Smooth muscle cell (in vitro differentiated cells): ENCODE data around the gene LACC1. TPM values are rescaled to one million over a fixed set of nuclear protein-coding genes. Genes with fewer than 3 reads are reported as not detected.

Experiments used
- DNase-seq: peaks from one replicate; lab custom pipeline; 2025; ENCODE audit not compliant: unreplicated experiment; lab: John Stamatoyannopoulos, UW
- H2AFZ ChIP-seq: fragments of 200-600 bp; sonication (generic); 2 replicates; pipeline ENCODE4 v1.6.0; 2016; ENCODE audit warnings: antibody characterized with exemption, low read depth, mild to moderate bottlenecking
- H3F3A ChIP-seq: fragments of 200-600 bp; sonication (generic); 2 replicates; pipeline ENCODE4 v1.6.0; 2017; ENCODE audit warnings: antibody characterized with exemption, low read depth
- H3K27ac ChIP-seq: fragments of 200-600 bp; sonication (generic); 2 replicates; pipeline ENCODE4 v1.5.1; 2016; ENCODE audit warnings: low read depth, mild to moderate bottlenecking
- H3K27me3 ChIP-seq: fragments of 200-600 bp; sonication (generic); 2 replicates; pipeline ENCODE4 v1.6.1; 2016; ENCODE audit warnings: low read depth, mild to moderate bottlenecking
- H3K36me3 ChIP-seq: fragments of 200-600 bp; sonication (generic); 2 replicates; pipeline ENCODE4 v1.5.1; 2016; ENCODE audit warnings: low read depth
- H3K4me1 ChIP-seq: fragments of 200-600 bp; sonication (generic); 2 replicates; pipeline ENCODE4 v1.5.1; 2016; ENCODE audit warnings: low read depth
- H3K4me2 ChIP-seq: fragments of 200-600 bp; sonication (generic); 2 replicates; pipeline ENCODE4 v1.6.0; 2016; ENCODE audit warnings: mild to moderate bottlenecking
- H3K4me3 ChIP-seq: fragments of 200-600 bp; sonication (generic); 2 replicates; pipeline ENCODE4 v1.5.1; 2016; ENCODE audit warnings: mild to moderate bottlenecking
- H3K79me2 ChIP-seq: fragments of 200-600 bp; sonication (generic); 2 replicates; pipeline ENCODE4 v1.6.0; 2016; ENCODE audit warnings: low read depth, mild to moderate bottlenecking
- H3K9ac ChIP-seq: fragments of 200-600 bp; sonication (generic); 2 replicates; pipeline ENCODE4 v1.6.0; 2016; ENCODE audit warnings: low read depth
- H3K9me3 ChIP-seq: fragments of 200-600 bp; sonication (generic); replicated peaks from 2 replicates; pipeline ENCODE4 v1.5.1; 2016; ENCODE audit warnings: low read depth
- H4K20me1 ChIP-seq: fragments of 200-600 bp; sonication (generic); 2 replicates; pipeline ENCODE4 v1.6.0; 2016; ENCODE audit warnings: low read depth
- WGBS: methylation state at CpG from one replicate; pipeline ENCODE4 v1.1.7; 2016; ENCODE audit warnings: low lambda C conversion rate; 5-methylcytosine and 5-hydroxymethylcytosine counted together
- polyA plus RNA-seq: library from polyadenylated mRNA; unstranded; fragments of >200 nt; fragmentation: Nextera tagmentation; extraction: Ambion mirVana; gene quantifications from 2 replicates; pipeline ENCODE4 v1.2.1, GENCODE V29; 2016
- total RNA-seq: library from RNA; depleted of rRNA; stranded (reverse); fragments of >200 nt; gene quantifications from 2 replicates; pipeline ENCODE4 v1.2.3, GENCODE V29; 2014
- TF ChIP-seq, protein P1 (sequence below): fragments of 200-600 bp; sonication (generic); IDR thresholded peaks from 2 replicates; pipeline ENCODE4 v1.5.1; 2017; ENCODE audit warnings: borderline replicate concordance, mild to moderate bottlenecking, antibody characterized with exemption; ENCODE audit not compliant: insufficient read depth, poor library complexity, severe bottlenecking

The LACC1 gene
- total and polyA plus RNA-seq, 2 experiments from 2014 or later: 2.0 to 6.8 TPM

DNA sequence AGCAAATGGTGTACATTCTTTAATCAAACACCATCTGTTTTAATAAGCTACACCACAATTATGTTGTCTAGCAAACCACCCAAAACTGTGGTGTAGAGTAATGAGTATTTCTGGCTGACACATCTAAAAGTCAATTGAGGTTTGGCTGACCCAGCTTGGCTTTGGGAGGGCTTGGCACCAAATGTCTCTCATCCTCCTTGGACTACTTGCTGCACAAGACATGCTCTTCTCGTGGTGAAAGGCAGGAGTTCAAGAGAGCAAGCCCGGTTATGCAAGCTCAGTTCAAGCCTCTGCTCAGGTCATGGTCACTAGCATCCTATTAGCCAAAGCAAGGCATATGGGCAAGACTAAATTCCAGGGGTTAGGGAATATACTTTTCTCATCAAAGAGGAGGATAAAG lies 37.1 kb downstream of the LACC1 start:
- TF ChIP-seq, protein P1, sequence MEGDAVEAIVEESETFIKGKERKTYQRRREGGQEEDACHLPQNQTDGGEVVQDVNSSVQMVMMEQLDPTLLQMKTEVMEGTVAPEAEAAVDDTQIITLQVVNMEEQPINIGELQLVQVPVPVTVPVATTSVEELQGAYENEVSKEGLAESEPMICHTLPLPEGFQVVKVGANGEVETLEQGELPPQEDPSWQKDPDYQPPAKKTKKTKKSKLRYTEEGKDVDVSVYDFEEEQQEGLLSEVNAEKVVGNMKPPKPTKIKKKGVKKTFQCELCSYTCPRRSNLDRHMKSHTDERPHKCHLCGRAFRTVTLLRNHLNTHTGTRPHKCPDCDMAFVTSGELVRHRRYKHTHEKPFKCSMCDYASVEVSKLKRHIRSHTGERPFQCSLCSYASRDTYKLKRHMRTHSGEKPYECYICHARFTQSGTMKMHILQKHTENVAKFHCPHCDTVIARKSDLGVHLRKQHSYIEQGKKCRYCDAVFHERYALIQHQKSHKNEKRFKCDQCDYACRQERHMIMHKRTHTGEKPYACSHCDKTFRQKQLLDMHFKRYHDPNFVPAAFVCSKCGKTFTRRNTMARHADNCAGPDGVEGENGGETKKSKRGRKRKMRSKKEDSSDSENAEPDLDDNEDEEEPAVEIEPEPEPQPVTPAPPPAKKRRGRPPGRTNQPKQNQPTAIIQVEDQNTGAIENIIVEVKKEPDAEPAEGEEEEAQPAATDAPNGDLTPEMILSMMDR: no peak
- Histone ChIP-seq H2AFZ (no peak overlapping the region), H3K9ac (no peak overlapping the region), H4K20me1 (no peaks in the 10 kb centered on the region), H3F3A (no peaks in the 10 kb centered on the region), H3K27ac (no peak overlapping the region), H3K4me1 (no peaks in the 10 kb centered on the region), H3K79me2 (no peaks in the 10 kb centered on the region), H3K9me3 (no peaks in the 10 kb centered on the region), H3K27me3 (no peaks in the 10 kb centered on the region), H3K4me3 (no peak overlapping the region), H3K36me3 (no peaks in the 10 kb centered on the region), H3K4me2 (no peak overlapping the region)
- no peak for DNase-seq
- 57% methylated on average over 2 of the region's 2 CpGs for WGBS

DNA sequence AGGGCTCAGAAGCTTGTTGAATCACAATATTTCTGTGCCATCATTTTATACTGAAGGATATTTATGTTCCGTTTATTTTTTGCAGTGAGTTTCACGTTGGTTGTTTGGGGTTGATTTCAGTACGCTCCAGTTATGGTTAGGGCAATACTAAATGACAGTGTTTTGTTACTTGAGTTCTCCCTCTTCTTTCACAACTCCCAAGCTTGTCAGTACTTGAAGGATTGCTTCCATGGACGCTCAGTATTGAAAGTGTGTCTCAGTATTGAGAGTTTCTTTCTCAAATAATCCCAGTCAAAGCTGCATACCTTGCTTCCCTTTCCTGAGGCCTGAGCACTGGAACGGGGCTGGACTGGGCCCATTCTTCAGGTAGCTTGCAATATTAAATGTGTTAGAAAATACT lies 38.9 kb downstream of the LACC1 start:
- no peak overlapping the region for H2AFZ ChIP-seq
- TF ChIP-seq, protein P1: no peak

DNA sequence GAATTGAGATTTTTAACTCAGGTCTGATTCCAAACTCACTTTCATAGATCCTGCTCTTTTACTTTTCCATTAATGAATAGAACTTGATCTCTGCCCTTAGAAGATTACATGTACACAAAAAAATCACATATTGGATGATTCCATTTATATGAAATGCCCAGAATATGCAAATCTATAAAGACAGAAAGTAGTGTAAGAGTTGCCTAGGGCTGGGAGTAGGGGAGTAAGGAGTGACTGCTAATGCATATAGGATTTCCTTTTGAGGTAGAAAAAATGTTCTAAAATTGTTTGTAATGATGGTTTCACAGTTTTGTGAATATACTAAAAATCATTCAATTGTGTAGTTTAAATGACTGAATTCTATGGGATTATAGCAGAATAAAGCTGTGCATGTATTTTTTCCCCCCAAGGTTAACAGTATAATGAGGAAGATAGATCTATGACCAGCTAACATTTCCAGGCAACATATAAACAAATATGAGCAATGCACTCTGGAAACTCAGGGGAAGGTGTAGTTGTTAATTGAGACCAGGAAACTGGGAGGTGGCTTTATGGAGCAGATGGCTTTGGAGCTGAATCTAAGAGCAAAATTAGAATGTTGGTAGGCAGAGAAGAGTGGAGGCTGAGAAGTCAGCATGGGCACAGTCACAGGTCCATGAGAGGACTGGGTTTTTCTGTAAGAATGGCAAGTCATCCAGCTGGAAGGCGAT lies 41.4 kb downstream of the LACC1 start:
- Histone ChIP-seq H3K4me3 (no peak overlapping the region), H3K9ac (no peak overlapping the region), H3F3A (no peaks in the 10 kb centered on the region), H3K27me3 (no peaks in the 10 kb centered on the region), H3K36me3 (no peaks in the 10 kb centered on the region), H3K79me2 (no peaks in the 10 kb centered on the region), H3K27ac (no peak overlapping the region), H2AFZ (no peak overlapping the region), H3K4me1 (no peaks in the 10 kb centered on the region), H3K9me3 (no peaks in the 10 kb centered on the region), H3K4me2 (no peak overlapping the region), H4K20me1 (no peaks in the 10 kb centered on the region)
- DNase-seq: no peak
- TF ChIP-seq, protein P1: no peak
- WGBS: 100% methylated on average over 1 of the region's 1 CpG

More for the DNA sequence above, 38.9 kb downstream of the LACC1 start:
- H3K27me3 ChIP-seq: no peaks in the 10 kb centered on the region
- no peak for DNase-seq
- H3K79me2 ChIP-seq: no peaks in the 10 kb centered on the region
- no peak overlapping the region for H3K4me3 ChIP-seq
- no peak overlapping the region for H3K27ac ChIP-seq
- H3K4me1 ChIP-seq: no peaks in the 10 kb centered on the region
- no peaks in the 10 kb centered on the region for H3K9me3 ChIP-seq
- no peaks in the 10 kb centered on the region for H3F3A ChIP-seq
- H4K20me1 ChIP-seq: no peaks in the 10 kb centered on the region
- 82% methylated on average over 5 of the region's 5 CpGs for WGBS
- no peaks in the 10 kb centered on the region for H3K36me3 ChIP-seq
- no peak overlapping the region for H3K4me2 ChIP-seq
- H3K9ac ChIP-seq: no peak overlapping the region
